SK-N-SH (cell line): Measurements from ENCODE around the gene OAS2. TPM values are rescaled to one million over a fixed set of nuclear protein-coding genes. Genes with fewer than 3 reads are reported as not detected.

Experiments
- CTCF ChIA-PET: fragments of 300-600, 350-600 bp; formaldehyde crosslinking; extraction: SDS; loops from one replicate; lab custom pipeline; 2021; lab: Yijun Ruan, JAX
- POLR2A ChIA-PET: fragments of 350-600 bp; sonication (Branson Sonifier 250); formaldehyde crosslinking; extraction: SDS; loops from one replicate; lab custom pipeline; 2020; ENCODE audit warnings: antibody characterized with exemption, inconsistent platforms; lab: Yijun Ruan, JAX
- DNase-seq: peaks from one replicate; pipeline ENCODE4 v3.0.0; 2012
- H2AFZ ChIP-seq: fragments of 200-600 bp; sonication (generic); 2 replicates; pipeline ENCODE4 v1.8.1; 2016; ENCODE audit warnings: antibody characterized with exemption, mild to moderate bottlenecking, low read depth
- H3F3A ChIP-seq: fragments of 200-600 bp; sonication (generic); replicated peaks from 2 replicates; pipeline ENCODE3; 2016; ENCODE audit warnings: antibody characterized with exemption, mild to moderate bottlenecking; ENCODE audit not compliant: insufficient read depth
- H3K27ac ChIP-seq, 2 experiments: fragments of 200-500 bp in 1 of 2; fragments of 200-600 bp in 1 of 2; sonication (Bioruptor generic) in 1 of 2; sonication (generic), shearing (Covaris generic) in 1 of 2; 2 replicates each; pipeline versions ENCODE4 v1.5.1 to v1.6.1; 2014 to 2016; ENCODE audit warnings: low read depth in 2 of 2, inconsistent platforms in 1 of 2, low read length in 1 of 2, mild to moderate bottlenecking in 1 of 2, mixed read lengths in 1 of 2
- H3K27me3 ChIP-seq: fragments of 200-600 bp; sonication (generic), shearing (Covaris generic); 2 replicates; pipeline ENCODE4 v1.6.1; 2016; ENCODE audit warnings: mixed run types; ENCODE audit not compliant: insufficient read depth
- H3K36me3 ChIP-seq, 2 experiments: fragments of 200-500 bp in 1 of 2; fragments of 200-600 bp in 1 of 2; sonication (Bioruptor generic) in 1 of 2; sonication (generic) in 1 of 2; replicated peaks in 1 of 2; 2 replicates each; pipeline versions ENCODE3 to v1.5.1; 2014 to 2016; ENCODE audit warnings: low read length in 1 of 2, mild to moderate bottlenecking in 1 of 2; ENCODE audit not compliant: insufficient read depth in 2 of 2, control insufficient read depth in 1 of 2
- H3K4me1 ChIP-seq, 2 experiments: fragments of 200-500 bp in 1 of 2; fragments of 200-600 bp in 1 of 2; sonication (Bioruptor generic) in 1 of 2; sonication (generic), shearing (Covaris generic) in 1 of 2; 2 replicates each; pipeline versions ENCODE4 v1.5.1 to v1.6.1; 2014 to 2016; ENCODE audit warnings: low read depth in 1 of 2, low read length in 1 of 2, mixed run types in 1 of 2; ENCODE audit not compliant: insufficient read depth in 2 of 2, control insufficient read depth in 1 of 2
- H3K4me2 ChIP-seq: fragments of 200-600 bp; sonication (generic), shearing (Covaris generic); 2 replicates; pipeline ENCODE4 v1.6.1; 2017; ENCODE audit warnings: mixed run types
- H3K4me3 ChIP-seq, 2 experiments: fragments of 200-500 bp in 1 of 2; fragments of 200-600 bp in 1 of 2; sonication (Bioruptor generic) in 1 of 2; sonication (generic), shearing (Covaris generic) in 1 of 2; 2 replicates each; pipeline versions ENCODE4 v1.5.1 to v1.8.1; 2014 to 2016; ENCODE audit warnings: low read depth in 2 of 2, inconsistent platforms in 1 of 2, low read length in 1 of 2, mild to moderate bottlenecking in 1 of 2, mixed read lengths in 1 of 2, moderate library complexity in 1 of 2
- H3K79me2 ChIP-seq: fragments of 200-600 bp; sonication (generic); 2 replicates; pipeline ENCODE4 v1.8.1; 2017; ENCODE audit warnings: mild to moderate bottlenecking; ENCODE audit not compliant: insufficient read depth
- H3K9ac ChIP-seq: fragments of 200-600 bp; sonication (generic); 2 replicates; pipeline ENCODE4 v1.6.1; 2017; ENCODE audit warnings: mixed run types
- H3K9me2 ChIP-seq: fragments of 200-600 bp; sonication (generic); 2 replicates; pipeline ENCODE4 v1.6.1; 2017; ENCODE audit warnings: mixed run types
- H3K9me3 ChIP-seq: fragments of 200-600 bp; sonication (generic); 2 replicates; pipeline ENCODE4 v1.6.1; 2017; ENCODE audit warnings: mixed run types, mild to moderate bottlenecking, moderate library complexity
- H4K20me1 ChIP-seq: fragments of 200-600 bp; sonication (generic); 2 replicates; pipeline ENCODE4 v1.6.1; 2017; ENCODE audit warnings: mild to moderate bottlenecking, mixed run types; ENCODE audit not compliant: insufficient read depth
- EP300 ChIP-seq, 2 experiments: IDR thresholded peaks; 2 replicates each; pipeline versions ENCODE4 v1.4.0 to v1.6.1; 2012; ENCODE audit warnings: borderline replicate concordance in 1 of 2, low read depth in 1 of 2, low read length in 1 of 2
- EZH2phosphoT487 ChIP-seq: fragments of 200-600 bp; sonication (generic); IDR thresholded peaks from 2 replicates; pipeline ENCODE4 v1.6.1; 2017; ENCODE audit warnings: low read depth, mixed run types, mild to moderate bottlenecking, antibody characterized with exemption, moderate library complexity, borderline replicate concordance
- FOXJ3 ChIP-seq: sonication (generic); formaldehyde crosslinking; IDR thresholded peaks from 2 replicates; pipeline ENCODE4 v1.5.1; 2020; ENCODE audit warnings: mild to moderate bottlenecking, missing genetic modification reagents
- GATA2 ChIP-seq: sonication (generic); formaldehyde crosslinking; IDR thresholded peaks from 2 replicates; pipeline ENCODE4 v1.5.0; 2020; ENCODE audit warnings: mild to moderate bottlenecking, missing genetic modification reagents
- JUND ChIP-seq: IDR thresholded peaks from 2 replicates; pipeline ENCODE4 v1.4.0; 2012
- MEF2A ChIP-seq: IDR thresholded peaks from 2 replicates; pipeline ENCODE4 v1.4.0; 2012; ENCODE audit warnings: low read depth, borderline replicate concordance
- NFIC ChIP-seq: IDR thresholded peaks from 2 replicates; pipeline ENCODE4 v1.4.0; 2012; ENCODE audit warnings: borderline replicate concordance
- SMC3 ChIP-seq: IDR thresholded peaks from 2 replicates; pipeline ENCODE4 v1.6.1; 2012; ENCODE audit warnings: low read depth, low read length, improper control_type of control experiment
- TAF1 ChIP-seq: IDR thresholded peaks from 2 replicates; pipeline ENCODE4 v1.6.1; 2012; ENCODE audit warnings: low read depth, mild to moderate bottlenecking, low read length, moderate library complexity, borderline replicate concordance
- TEAD4 ChIP-seq: IDR thresholded peaks from 2 replicates; pipeline ENCODE4 v1.4.0; 2012; ENCODE audit warnings: mild to moderate bottlenecking, borderline replicate concordance; ENCODE audit not compliant: insufficient read depth
- YY1 ChIP-seq: IDR thresholded peaks from 2 replicates; pipeline ENCODE4 v1.4.0; 2012; ENCODE audit warnings: low read depth, mild to moderate bottlenecking
- WGBS: methylation state at CpG from one replicate; pipeline ENCODE4 v1.1.6; 2017; ENCODE audit warnings: low lambda C conversion rate; 5-methylcytosine and 5-hydroxymethylcytosine counted together
- polyA plus RNA-seq, 3 experiments: library from polyadenylated mRNA; depleted of rRNA; stranded (reverse); fragments of >200 nt; gene quantifications; 2 replicates each; pipeline ENCODE4 v1.2.3, GENCODE V29; 2012
- TF ChIP-seq, protein P1 (sequence below): fragments of 150-350 bp; IDR thresholded peaks from 2 replicates; pipeline ENCODE4 v1.6.1; 2016; ENCODE audit warnings: mild to moderate bottlenecking, low read depth, low read length
- TF ChIP-seq, protein P2 (sequence below): IDR thresholded peaks from 2 replicates; pipeline ENCODE4 v1.4.0; 2012; ENCODE audit warnings: low read depth, borderline replicate concordance
- TF ChIP-seq, protein P3 (sequence below): fragments of 200-600 bp; sonication (generic); IDR thresholded peaks from 2 replicates; pipeline ENCODE4 v1.6.1; 2017; ENCODE audit warnings: antibody characterized with exemption, mild to moderate bottlenecking, moderate library complexity
- TF ChIP-seq, protein P4 (sequence below): IDR thresholded peaks from 2 replicates; pipeline ENCODE4; 2012
- TF ChIP-seq, protein P5 (sequence below): IDR thresholded peaks from 2 replicates; pipeline ENCODE4 v1.4.0; 2012; ENCODE audit warnings: low read depth
- TF ChIP-seq, protein P6 (sequence below): fragments of 150-350 bp; IDR thresholded peaks from 2 replicates; pipeline ENCODE4 v1.6.1; 2017; ENCODE audit warnings: antibody characterized with exemption, low read length, low read depth, borderline replicate concordance

The OAS2 gene
- polyA plus RNA-seq, 1 of the 3 experiments (the other 2 are of a cell fraction): not detected

DNA sequence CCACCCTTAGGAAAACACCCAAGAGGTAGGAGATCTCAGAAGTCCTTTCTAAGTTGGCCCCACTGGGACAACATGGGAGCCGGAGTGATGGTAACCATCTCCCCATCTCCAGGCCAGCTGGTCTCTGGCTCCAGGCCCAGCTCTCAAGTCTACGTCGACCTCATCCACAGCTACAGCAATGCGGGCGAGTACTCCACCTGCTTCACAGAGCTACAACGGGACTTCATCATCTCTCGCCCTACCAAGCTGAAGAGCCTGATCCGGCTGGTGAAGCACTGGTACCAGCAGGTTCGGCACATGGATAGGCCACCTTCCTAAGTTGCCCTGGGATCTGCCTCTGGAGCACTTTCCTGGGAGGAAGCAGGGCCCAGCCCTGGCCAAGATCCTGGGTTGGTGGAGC, 11.0 kb upstream of the OAS2 start:
- Histone ChIP-seq H3K9ac (no peak overlapping the region), H3K36me3 (no peaks in the 10 kb centered on the region), H3K27me3 (no peaks in the 10 kb centered on the region), H3K9me2 (no peaks in the 10 kb centered on the region), H3K79me2 (no peaks in the 10 kb centered on the region), H3K4me3 (no peak overlapping the region), H3K9me3 (no peaks in the 10 kb centered on the region), H2AFZ (no peak overlapping the region), H3K4me1 (peaks cover 0 to 17% of the 10 kb centered on the region in 2 experiments; a peak in 1 of 4 replicates), H3K27ac (no peak overlapping the region), H3F3A (no peaks in the 10 kb centered on the region), H3K4me2 (no peak overlapping the region), H4K20me1 (no peaks in the 10 kb centered on the region)
- CTCF ChIA-PET: no interaction called here
- POLR2A ChIA-PET: no interaction called here
- DNase-seq: no peak
- 76% methylated on average over 8 of the region's 9 CpGs for WGBS
- no peak for TF ChIP-seq FOXJ3 (CRISPR knock-in tag)
- TF ChIP-seq TEAD4: no peak
- no peak for TF ChIP-seq YY1
- TF ChIP-seq, protein P1, sequence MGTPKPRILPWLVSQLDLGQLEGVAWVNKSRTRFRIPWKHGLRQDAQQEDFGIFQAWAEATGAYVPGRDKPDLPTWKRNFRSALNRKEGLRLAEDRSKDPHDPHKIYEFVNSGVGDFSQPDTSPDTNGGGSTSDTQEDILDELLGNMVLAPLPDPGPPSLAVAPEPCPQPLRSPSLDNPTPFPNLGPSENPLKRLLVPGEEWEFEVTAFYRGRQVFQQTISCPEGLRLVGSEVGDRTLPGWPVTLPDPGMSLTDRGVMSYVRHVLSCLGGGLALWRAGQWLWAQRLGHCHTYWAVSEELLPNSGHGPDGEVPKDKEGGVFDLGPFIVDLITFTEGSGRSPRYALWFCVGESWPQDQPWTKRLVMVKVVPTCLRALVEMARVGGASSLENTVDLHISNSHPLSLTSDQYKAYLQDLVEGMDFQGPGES: no peak
- TF ChIP-seq, protein P2, sequence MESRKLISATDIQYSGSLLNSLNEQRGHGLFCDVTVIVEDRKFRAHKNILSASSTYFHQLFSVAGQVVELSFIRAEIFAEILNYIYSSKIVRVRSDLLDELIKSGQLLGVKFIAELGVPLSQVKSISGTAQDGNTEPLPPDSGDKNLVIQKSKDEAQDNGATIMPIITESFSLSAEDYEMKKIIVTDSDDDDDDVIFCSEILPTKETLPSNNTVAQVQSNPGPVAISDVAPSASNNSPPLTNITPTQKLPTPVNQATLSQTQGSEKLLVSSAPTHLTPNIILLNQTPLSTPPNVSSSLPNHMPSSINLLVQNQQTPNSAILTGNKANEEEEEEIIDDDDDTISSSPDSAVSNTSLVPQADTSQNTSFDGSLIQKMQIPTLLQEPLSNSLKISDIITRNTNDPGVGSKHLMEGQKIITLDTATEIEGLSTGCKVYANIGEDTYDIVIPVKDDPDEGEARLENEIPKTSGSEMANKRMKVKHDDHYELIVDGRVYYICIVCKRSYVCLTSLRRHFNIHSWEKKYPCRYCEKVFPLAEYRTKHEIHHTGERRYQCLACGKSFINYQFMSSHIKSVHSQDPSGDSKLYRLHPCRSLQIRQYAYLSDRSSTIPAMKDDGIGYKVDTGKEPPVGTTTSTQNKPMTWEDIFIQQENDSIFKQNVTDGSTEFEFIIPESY: no peak
- TF ChIP-seq, protein P3, sequence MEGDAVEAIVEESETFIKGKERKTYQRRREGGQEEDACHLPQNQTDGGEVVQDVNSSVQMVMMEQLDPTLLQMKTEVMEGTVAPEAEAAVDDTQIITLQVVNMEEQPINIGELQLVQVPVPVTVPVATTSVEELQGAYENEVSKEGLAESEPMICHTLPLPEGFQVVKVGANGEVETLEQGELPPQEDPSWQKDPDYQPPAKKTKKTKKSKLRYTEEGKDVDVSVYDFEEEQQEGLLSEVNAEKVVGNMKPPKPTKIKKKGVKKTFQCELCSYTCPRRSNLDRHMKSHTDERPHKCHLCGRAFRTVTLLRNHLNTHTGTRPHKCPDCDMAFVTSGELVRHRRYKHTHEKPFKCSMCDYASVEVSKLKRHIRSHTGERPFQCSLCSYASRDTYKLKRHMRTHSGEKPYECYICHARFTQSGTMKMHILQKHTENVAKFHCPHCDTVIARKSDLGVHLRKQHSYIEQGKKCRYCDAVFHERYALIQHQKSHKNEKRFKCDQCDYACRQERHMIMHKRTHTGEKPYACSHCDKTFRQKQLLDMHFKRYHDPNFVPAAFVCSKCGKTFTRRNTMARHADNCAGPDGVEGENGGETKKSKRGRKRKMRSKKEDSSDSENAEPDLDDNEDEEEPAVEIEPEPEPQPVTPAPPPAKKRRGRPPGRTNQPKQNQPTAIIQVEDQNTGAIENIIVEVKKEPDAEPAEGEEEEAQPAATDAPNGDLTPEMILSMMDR: no peak
- no peak for TF ChIP-seq JUND
- TF ChIP-seq SMC3: no peak
- no peak for TF ChIP-seq NFIC

DNA sequence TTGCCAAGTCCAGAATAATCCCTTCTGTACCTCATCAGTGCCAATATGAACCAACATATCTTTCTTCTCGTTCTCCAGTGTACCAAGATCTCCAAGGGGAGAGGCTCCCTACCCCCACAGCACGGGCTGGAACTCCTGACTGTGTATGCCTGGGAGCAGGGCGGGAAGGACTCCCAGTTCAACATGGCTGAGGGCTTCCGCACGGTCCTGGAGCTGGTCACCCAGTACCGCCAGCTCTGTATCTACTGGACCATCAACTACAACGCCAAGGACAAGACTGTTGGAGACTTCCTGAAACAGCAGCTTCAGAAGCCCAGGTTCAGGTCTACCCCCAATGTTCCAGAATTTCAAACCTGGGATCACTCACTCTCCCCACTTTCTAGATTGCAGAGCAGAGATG, 10.5 kb upstream of the OAS2 start:
- DNase-seq: no peak
- H3K4me1 ChIP-seq: peaks cover 0 to 17% of the 10 kb centered on the region in 2 experiments; a peak in 1 of 4 replicates
- H2AFZ ChIP-seq: no peak overlapping the region
- H4K20me1 ChIP-seq: no peaks in the 10 kb centered on the region
- no peaks in the 10 kb centered on the region for H3F3A ChIP-seq
- no peak overlapping the region for H3K27ac ChIP-seq
- CTCF ChIA-PET: no interaction called here
- H3K4me2 ChIP-seq: no peak overlapping the region
- no peak overlapping the region for H3K4me3 ChIP-seq
- H3K79me2 ChIP-seq: no peaks in the 10 kb centered on the region
- no peaks in the 10 kb centered on the region for H3K9me2 ChIP-seq
- H3K36me3 ChIP-seq: no peaks in the 10 kb centered on the region
- POLR2A ChIA-PET: no interaction called here
- no peaks in the 10 kb centered on the region for H3K27me3 ChIP-seq
- no peak overlapping the region for H3K9ac ChIP-seq
- WGBS: 75% methylated on average over 5 of the region's 7 CpGs
- H3K9me3 ChIP-seq: no peaks in the 10 kb centered on the region
- no peak for TF ChIP-seq MEF2A
- TF ChIP-seq GATA2 (CRISPR knock-in tag): no peak
- TF ChIP-seq TAF1: no peak
- TF ChIP-seq FOXJ3 (CRISPR knock-in tag): no peak
- no peak for TF ChIP-seq EP300 (IDR thresholded peaks at IDR 0.05; ENCODE audit: borderline replicate concordance in 1 of 2, low read depth in 1 of 2, low read length in 1 of 2)
- TF ChIP-seq, protein P4, sequence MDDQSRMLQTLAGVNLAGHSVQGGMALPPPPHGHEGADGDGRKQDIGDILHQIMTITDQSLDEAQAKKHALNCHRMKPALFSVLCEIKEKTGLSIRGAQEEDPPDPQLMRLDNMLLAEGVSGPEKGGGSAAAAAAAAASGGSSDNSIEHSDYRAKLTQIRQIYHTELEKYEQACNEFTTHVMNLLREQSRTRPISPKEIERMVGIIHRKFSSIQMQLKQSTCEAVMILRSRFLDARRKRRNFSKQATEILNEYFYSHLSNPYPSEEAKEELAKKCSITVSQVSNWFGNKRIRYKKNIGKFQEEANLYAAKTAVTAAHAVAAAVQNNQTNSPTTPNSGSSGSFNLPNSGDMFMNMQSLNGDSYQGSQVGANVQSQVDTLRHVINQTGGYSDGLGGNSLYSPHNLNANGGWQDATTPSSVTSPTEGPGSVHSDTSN: no peak
- no peak for TF ChIP-seq SMC3
- no peak for TF ChIP-seq YY1
- no peak for TF ChIP-seq JUND
- TF ChIP-seq, protein P3: no peak
- TF ChIP-seq, protein P5, sequence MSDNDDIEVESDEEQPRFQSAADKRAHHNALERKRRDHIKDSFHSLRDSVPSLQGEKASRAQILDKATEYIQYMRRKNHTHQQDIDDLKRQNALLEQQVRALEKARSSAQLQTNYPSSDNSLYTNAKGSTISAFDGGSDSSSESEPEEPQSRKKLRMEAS: no peak
- TF ChIP-seq, protein P6, sequence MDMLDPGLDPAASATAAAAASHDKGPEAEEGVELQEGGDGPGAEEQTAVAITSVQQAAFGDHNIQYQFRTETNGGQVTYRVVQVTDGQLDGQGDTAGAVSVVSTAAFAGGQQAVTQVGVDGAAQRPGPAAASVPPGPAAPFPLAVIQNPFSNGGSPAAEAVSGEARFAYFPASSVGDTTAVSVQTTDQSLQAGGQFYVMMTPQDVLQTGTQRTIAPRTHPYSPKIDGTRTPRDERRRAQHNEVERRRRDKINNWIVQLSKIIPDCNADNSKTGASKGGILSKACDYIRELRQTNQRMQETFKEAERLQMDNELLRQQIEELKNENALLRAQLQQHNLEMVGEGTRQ: no peak
- no peak for TF ChIP-seq EZH2phosphoT487
